Activated CD4-positive, alpha-beta memory T cell treated with anti-CD3 and anti-CD28 coated beads for 36 hours (primary cell): ENCODE data around the gene ARFRP1. TPM values are rescaled to one million over a fixed set of nuclear protein-coding genes. Genes with fewer than 3 reads are reported as not detected.
"Not testable (repeated sequence)": the region's sequence is repeated elsewhere in the genome, so short reads cannot be mapped to it uniquely, and the experiment has no call there.

Experiments used
- CTCF ChIA-PET: fragments of 350-600 bp; sonication (Branson Sonifier 250); formaldehyde crosslinking; loops from one replicate; lab custom pipeline; 2021; ENCODE audit warnings: antibody characterized with exemption, inconsistent platforms; lab: Charles Lee
- POLR2A ChIA-PET: fragments of 350-600 bp; sonication (Branson Sonifier 250); formaldehyde crosslinking; loops from one replicate; lab custom pipeline; 2021; ENCODE audit warnings: antibody characterized with exemption; lab: Charles Lee
- DNase-seq: peaks from one replicate; pipeline ENCODE4 v3.0.0-alpha.2; 2020
- H3K27ac Mint-ChIP-seq: one replicate; pipeline ENCODE4 v1.8.0; 2021; ENCODE audit warnings: mixed read lengths
- H3K27me3 Mint-ChIP-seq: one replicate; pipeline ENCODE4 v1.8.0; 2021; ENCODE audit warnings: mixed read lengths
- H3K36me3 Mint-ChIP-seq: one replicate; pipeline ENCODE4 v1.8.0; 2021; ENCODE audit warnings: mixed read lengths
- H3K4me1 Mint-ChIP-seq: one replicate; pipeline ENCODE4 v1.8.0; 2021; ENCODE audit warnings: low read depth, mixed read lengths
- H3K4me3 Mint-ChIP-seq: one replicate; pipeline ENCODE4 v1.8.0; 2021; ENCODE audit warnings: mild to moderate bottlenecking, mixed read lengths
- H3K9me3 Mint-ChIP-seq: one replicate; pipeline ENCODE4 v1.8.0; 2021; ENCODE audit warnings: mixed read lengths
- intact Hi-C: fragments of 100-400 bp; cut with micrococcal nuclease; formaldehyde crosslinking; loops from one replicate; pipeline ENCODE4 v1.15.1; 2023
- total RNA-seq, 2 experiments: library from RNA; stranded (reverse); gene quantifications; one replicate each; pipeline ENCODE4 v1.2.3, GENCODE V29; 2021

Gene ARFRP1
- total RNA-seq, 2 experiments from 2014 or later: 54.6 to 58.4 TPM

DNA sequence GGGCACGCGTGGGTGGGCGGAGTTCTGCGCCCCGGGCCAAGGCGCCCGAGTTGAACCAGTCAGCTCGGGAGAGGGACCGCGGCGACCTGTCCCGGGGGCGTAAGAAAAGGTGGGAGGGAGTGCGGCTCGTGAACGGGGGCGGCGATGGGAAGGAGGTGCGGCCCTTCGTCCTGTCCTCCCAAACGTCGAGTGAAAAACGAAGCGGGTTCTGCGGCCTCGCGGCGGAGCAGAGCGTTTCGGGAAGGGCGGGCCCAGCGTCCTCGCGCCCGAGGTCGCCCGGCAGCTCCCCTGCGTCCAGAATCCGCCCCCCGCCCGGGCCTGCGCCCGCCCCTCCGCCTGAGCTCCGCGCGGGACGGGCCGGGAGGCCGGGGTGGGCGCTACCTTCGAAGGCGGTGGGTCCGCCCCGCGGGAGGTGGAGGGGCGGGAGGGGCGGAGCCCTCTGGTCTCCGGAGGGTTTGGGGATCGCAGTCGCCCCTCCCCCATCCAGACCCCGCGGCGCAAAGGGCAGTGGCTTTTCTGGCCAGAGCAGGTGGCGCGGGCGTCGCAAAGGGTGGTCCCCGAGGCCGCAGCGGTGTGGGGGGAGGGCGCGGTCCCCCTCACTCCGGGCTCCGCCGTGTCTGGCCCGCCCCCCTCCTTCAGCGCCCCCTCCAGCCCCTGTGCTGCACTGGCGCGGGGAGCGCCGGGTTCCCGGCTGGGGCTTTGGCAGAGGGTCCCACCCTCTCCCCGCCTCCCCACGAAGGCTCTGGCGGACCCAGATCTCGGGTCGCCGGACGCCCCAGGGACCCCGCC, 55.4 kb downstream of the ARFRP1 start:
- Mint-ChIP-seq H3K27me3 (no peaks in the 10 kb centered on the region), H3K36me3 (no peaks in the 10 kb centered on the region), H3K9me3 (no peaks in the 10 kb centered on the region), H3K4me3 (peak overlapping the region; percentile 58), H3K27ac (no peak overlapping the region), H3K4me1 (peaks cover 18% of the 10 kb centered on the region)
- peak; percentile 43 for DNase-seq
- POLR2A ChIA-PET: interaction anchor here (1.0 to 1.4 kb wide), 2 partner anchors 10 to 11 kb away, joined by 3 to 5 read pairs; no protein-coding TSS in a partner anchor
- intact Hi-C loops: no loop called here
- CTCF ChIA-PET: interaction anchor here (0.6 to 2.0 kb wide), 4 partner anchors 10 to 387 kb away, joined by 3 to 8 read pairs (median 6); no protein-coding TSS in a partner anchor

GRCh38 chr20:63651942-63652191, 55.9 kb downstream of the ARFRP1 start:
- intact Hi-C loops: no loop called here
- Mint-ChIP-seq H3K4me3 (peak overlapping the region; percentile 58), H3K9me3 (no peaks in the 10 kb centered on the region), H3K36me3 (no peaks in the 10 kb centered on the region), H3K4me1 (peaks cover 18% of the 10 kb centered on the region), H3K27me3 (no peaks in the 10 kb centered on the region), H3K27ac (no peak overlapping the region)
- DNase-seq: no peak
- POLR2A ChIA-PET: interaction anchor here (1.4 kb wide), 1 partner anchor 10 kb away, joined by 5 read pairs; no protein-coding TSS in a partner anchor
- CTCF ChIA-PET: interaction anchor here (0.6 to 1.0 kb wide), 2 partner anchors 10 to 387 kb away, joined by 3 to 8 read pairs; no protein-coding TSS in a partner anchor

DNA sequence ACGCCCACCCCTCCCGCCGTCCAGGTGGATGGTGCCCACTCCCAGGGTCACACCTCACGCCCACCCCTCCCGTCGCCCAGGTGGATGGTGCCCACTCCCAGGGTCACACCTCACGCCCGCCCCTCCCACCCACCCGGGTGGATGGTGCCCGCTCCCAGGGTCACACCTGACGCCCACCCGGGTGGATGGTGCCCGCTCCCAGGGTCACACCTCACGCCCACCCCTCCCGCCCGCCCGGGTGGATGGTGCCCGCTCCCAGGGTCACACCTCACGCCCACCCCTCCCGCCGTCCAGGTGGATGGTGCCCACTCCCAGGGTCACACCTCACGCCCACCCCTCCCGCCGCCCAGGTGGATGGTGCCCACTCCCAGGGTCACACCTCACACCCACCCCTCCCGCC, 57.3 kb downstream of the ARFRP1 start:
- H3K9me3 Mint-ChIP-seq, H3K27ac Mint-ChIP-seq, H3K27me3 Mint-ChIP-seq, DNase-seq, H3K4me3 Mint-ChIP-seq, H3K36me3 Mint-ChIP-seq, intact Hi-C loops, CTCF ChIA-PET: not testable (repeated sequence)
- peaks cover 18% of the 10 kb centered on the region for H3K4me1 Mint-ChIP-seq
- POLR2A ChIA-PET: interaction anchor here (1.4 kb wide), 1 partner anchor 8 kb away, joined by 5 read pairs; no protein-coding TSS in a partner anchor

DNA sequence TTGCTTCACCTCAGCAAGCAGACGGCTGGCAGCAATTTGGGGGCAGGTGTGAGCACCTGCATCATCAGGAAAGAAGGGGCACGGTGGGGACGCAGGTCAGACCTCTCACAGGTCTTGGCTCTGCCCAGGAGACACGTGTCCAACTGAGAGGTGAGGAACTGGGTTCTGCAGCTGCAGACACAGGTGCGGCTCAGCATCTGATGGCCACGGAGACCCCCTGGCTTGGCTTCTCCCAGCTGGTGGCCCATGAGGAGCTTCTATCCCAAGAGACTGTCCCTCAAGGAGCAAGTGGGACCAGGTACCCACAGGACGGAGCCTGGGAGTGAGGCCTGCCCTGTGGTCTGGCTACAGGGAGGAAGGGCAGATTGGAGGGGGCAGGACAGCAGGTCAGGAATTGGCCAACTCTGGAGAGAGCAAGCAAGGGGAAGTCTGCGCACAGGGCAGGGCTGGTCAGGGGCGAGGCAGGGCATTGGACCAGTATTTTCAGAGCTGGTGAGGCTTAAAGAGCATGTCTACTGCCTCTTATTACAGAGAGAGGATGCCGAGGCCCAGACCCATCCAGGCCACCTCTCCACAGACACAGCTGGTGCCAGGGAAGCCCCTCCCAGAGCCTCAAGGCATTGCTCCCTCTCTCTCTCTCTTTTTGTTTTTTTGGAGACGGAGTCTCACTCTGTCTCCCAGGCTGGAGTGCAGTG, 58.7 kb downstream of the ARFRP1 start:
- POLR2A ChIA-PET: no interaction called here

More for the DNA sequence above, 58.7 kb downstream of the ARFRP1 start:
- peaks cover 9% of the 10 kb centered on the region for H3K4me1 Mint-ChIP-seq
- no peaks in the 10 kb centered on the region for H3K27me3 Mint-ChIP-seq
- DNase-seq: no peak
- H3K9me3 Mint-ChIP-seq: no peaks in the 10 kb centered on the region
- H3K4me3 Mint-ChIP-seq: no peak overlapping the region
- CTCF ChIA-PET: no interaction called here
- H3K27ac Mint-ChIP-seq: no peak overlapping the region
- H3K36me3 Mint-ChIP-seq: no peaks in the 10 kb centered on the region
- intact Hi-C loops: no loop called here

Other genes starting within 250 kb of the ARFRP1 start
- gene KCNQ2, start 235.3 kb downstream of the ARFRP1 start, total RNA-seq: not detected
- 1 to 10 TPM; 1.1 to 1.7 TPM for gene EEF1A2, start 208.9 kb downstream of the ARFRP1 start, total RNA-seq
- 100 to 1,000 TPM; 191 to 201 TPM for gene PPDPF, start 187.2 kb downstream of the ARFRP1 start, total RNA-seq
- under 1 TPM; 0.34 to 0.78 TPM for gene PTK6, start 170.6 kb downstream of the ARFRP1 start, total RNA-seq
- gene SRMS, start 160.2 kb downstream of the ARFRP1 start, total RNA-seq: not detected
- under 1 TPM; 0.55 to 0.61 TPM for gene FNDC11, start 153.8 kb downstream of the ARFRP1 start, total RNA-seq
- 10 to 100 TPM; 28.5 to 32.2 TPM for gene HELZ2, start 133.7 kb downstream of the ARFRP1 start, total RNA-seq
- gene GMEB2, start 80.9 kb downstream of the ARFRP1 start, total RNA-seq: 10 to 100 TPM; 13.6 to 14.0 TPM
- 10 to 100 TPM; 17.3 to 18.0 TPM for gene STMN3, start 54.6 kb downstream of the ARFRP1 start, total RNA-seq
- 10 to 100 TPM; 38.0 to 38.3 TPM for gene RTEL1, start 49.7 kb downstream of the ARFRP1 start, total RNA-seq
- gene TNFRSF6B, start 11.3 kb downstream of the ARFRP1 start, total RNA-seq: not detected
- gene ZGPAT, start 63 bp upstream of the ARFRP1 start, total RNA-seq: 10 to 100 TPM; 28.7 to 29.9 TPM
- 10 to 100 TPM; 14.7 to 17.6 TPM for gene LIME1, start 28.7 kb upstream of the ARFRP1 start, total RNA-seq
- 10 to 100 TPM; 58.9 to 59.0 TPM for gene SLC2A4RG, start 31.8 kb upstream of the ARFRP1 start, total RNA-seq
- gene ZBTB46, start 123.3 kb upstream of the ARFRP1 start, total RNA-seq: 1 to 10 TPM; 4.6 to 5.5 TPM
- gene ABHD16B, start 153.5 kb upstream of the ARFRP1 start, total RNA-seq: not detected
- 10 to 100 TPM; 67.8 to 70.8 TPM for gene TPD52L2, start 157.3 kb upstream of the ARFRP1 start, total RNA-seq
- gene DNAJC5, start 187.2 kb upstream of the ARFRP1 start, total RNA-seq: 10 to 100 TPM; 33.7 to 33.8 TPM
- gene UCKL1, start 248.4 kb upstream of the ARFRP1 start, total RNA-seq: 10 to 100 TPM; 26.6 to 29.6 TPM